ENCODE results near the gene KIAA1328. TPM values are rescaled to one million over a fixed set of nuclear protein-coding genes. Genes with fewer than 3 reads are reported as not detected.

Gene KIAA1328
- total and polyA plus RNA-seq, 4 donors: 0.95 to 7.4 (median 2.9) TPM

GRCh38 chr18:37160038-37160820 lies 331.3 kb downstream of the KIAA1328 start:
- no peak overlapping the region for H3K4me3 ChIP-seq (ENCODE audit: low read depth in 1 of 3, low read length in 3 of 3)
- H3K9ac ChIP-seq (ENCODE audit: low read depth in 1 of 2, low read length in 2 of 2): no peak overlapping the region
- WGBS: 53% methylated on average over 3 of the region's 3 CpGs
- H3K27me3 ChIP-seq (ENCODE audit: control insufficient read depth in 4 of 4, insufficient read depth in 4 of 4, low read length in 3 of 4): no peaks in the 10 kb centered on the region
- H3K36me3 ChIP-seq (ENCODE audit: control insufficient read depth in 4 of 4, insufficient read depth in 3 of 4, low read depth in 1 of 4, low read length in 3 of 4): no peaks in the 10 kb centered on the region
- peak overlapping the region in 1 of 2 donors; percentile 16 for H3K27ac ChIP-seq (ENCODE audit: low read depth in 1 of 2, low read length in 2 of 2)
- H3K4me1 ChIP-seq (ENCODE audit: control insufficient read depth in 4 of 4, insufficient read depth in 4 of 4, low read length in 3 of 4): peaks cover 1 to 13% (median 5%) of the 10 kb centered on the region in 4 donors
- DNase-seq (ENCODE audit: low spot score): no peak
- TF ChIP-seq REST (IDR thresholded peaks at IDR 0.05) (no peak), HNF4A (conservative IDR thresholded peaks at IDR 0.05) (peak in 1 of 2 donors; percentile 10), CTCF (IDR thresholded peaks at IDR 0.05; ENCODE audit: low read depth, low read length, missing input control) (no peak), YY1 (IDR thresholded peaks at IDR 0.05) (peak; percentile 14)
- no peaks in the 10 kb centered on the region for H3K9me3 ChIP-seq (ENCODE audit: control insufficient read depth in 4 of 4, low read length in 3 of 4)

- no peaks in the 10 kb centered on the region for H3K36me3 ChIP-seq (ENCODE audit: control insufficient read depth in 4 of 4, insufficient read depth in 3 of 4, low read depth in 1 of 4, low read length in 3 of 4)
Measured at GRCh38 chr18:37161491-37161890, 332.6 kb downstream of the KIAA1328 start.

More at GRCh38 chr18:37161491-37161890, 332.6 kb downstream of the KIAA1328 start:
- 97% methylated on average over 1 of the region's 1 CpG for WGBS
- DNase-seq (ENCODE audit: low spot score): no peak
- Histone ChIP-seq H3K9me3 (ENCODE audit: control insufficient read depth in 4 of 4, low read length in 3 of 4) (no peaks in the 10 kb centered on the region), H3K27me3 (ENCODE audit: control insufficient read depth in 4 of 4, insufficient read depth in 4 of 4, low read length in 3 of 4) (no peaks in the 10 kb centered on the region), H3K9ac (ENCODE audit: low read depth in 1 of 2, low read length in 2 of 2) (no peak overlapping the region), H3K27ac (ENCODE audit: low read depth in 1 of 2, low read length in 2 of 2) (no peak overlapping the region), H3K4me3 (ENCODE audit: low read depth in 1 of 3, low read length in 3 of 3) (no peak overlapping the region), H3K4me1 (ENCODE audit: control insufficient read depth in 4 of 4, insufficient read depth in 4 of 4, low read length in 3 of 4) (peaks cover 1 to 13% (median 5%) of the 10 kb centered on the region in 4 donors)
- TF ChIP-seq NR2F2 (IDR thresholded peaks at IDR 0.05) (no peak), EGR1 (IDR thresholded peaks at IDR 0.05; ENCODE audit: low read depth in 2 of 2) (no peak), RXRA (IDR thresholded peaks at IDR 0.05) (no peak), SP1 (IDR thresholded peaks at IDR 0.05) (no peak), HNF4G (IDR thresholded peaks at IDR 0.05) (no peak), CTCF (IDR thresholded peaks at IDR 0.05; ENCODE audit: low read depth, low read length, missing input control) (no peak), ZBTB33 (IDR thresholded peaks at IDR 0.05) (no peak), FOXA2 (IDR thresholded peaks at IDR 0.05) (no peak), FOXA1 (IDR thresholded peaks at IDR 0.05) (no peak), MAX (IDR thresholded peaks at IDR 0.05) (no peak), RAD21 (IDR thresholded peaks at IDR 0.05) (no peak), REST (IDR thresholded peaks at IDR 0.05) (no peak), GABPA (IDR thresholded peaks at IDR 0.05 in 1 of 2, conservative IDR thresholded peaks at IDR 0.05 in 1 of 2) (no peak), TAF1 (conservative IDR thresholded peaks at IDR 0.05) (no peak), JUND (IDR thresholded peaks at IDR 0.05) (no peak), ATF3 (IDR thresholded peaks at IDR 0.05) (no peak)
